ENCODE measurements around the gene VWA8.
"Not testable (repeated sequence)": the region's sequence is repeated elsewhere in the genome, so short reads cannot be mapped to it uniquely, and the experiment has no call there.

Gene VWA8

GRCh38 chr13:41785402-41786172 lies 175.3 kb downstream of the VWA8 start:
- DNase-seq = no peak

- DNase-seq = no peak
Observed at GRCh38 chr13:41782086-41782485, 178.8 kb downstream of the VWA8 start.

GRCh38 chr13:41780715-41781706 lies 179.9 kb downstream of the VWA8 start:
- DNase-seq = no peak

- no peak for DNase-seq
Observed at GRCh38 chr13:41775251-41775650, 185.7 kb downstream of the VWA8 start.

- no peak for DNase-seq
Observed at GRCh38 chr13:41774605-41775218, 186.2 kb downstream of the VWA8 start.

GRCh38 chr13:41767801-41768200 lies 193.1 kb downstream of the VWA8 start:
- DNase-seq = no peak

GRCh38 chr13:41766439-41766838 lies 194.5 kb downstream of the VWA8 start:
- DNase-seq = no peak

GRCh38 chr13:41765813-41766212 lies 195.1 kb downstream of the VWA8 start:
- no peak for DNase-seq

- DNase-seq = no peak
Observed at GRCh38 chr13:41765020-41765419, 195.9 kb downstream of the VWA8 start.

- DNase-seq = no peak
Observed at GRCh38 chr13:41764558-41764957, 196.4 kb downstream of the VWA8 start.

- no peak for DNase-seq
Observed at GRCh38 chr13:41763782-41764181, 197.1 kb downstream of the VWA8 start.

- DNase-seq = no peak
Observed at GRCh38 chr13:41762796-41763195, 198.1 kb downstream of the VWA8 start.

GRCh38 chr13:41756198-41756880 lies 204.6 kb downstream of the VWA8 start:
- DNase-seq = no peak

GRCh38 chr13:41751734-41752445 lies 209.0 kb downstream of the VWA8 start:
- DNase-seq = no peak

- no peak for DNase-seq
Observed at GRCh38 chr13:41751277-41751676, 209.6 kb downstream of the VWA8 start.

- no peak for DNase-seq
Observed at GRCh38 chr13:41746259-41746658, 214.7 kb downstream of the VWA8 start.

- DNase-seq = not testable (repeated sequence)
Observed at GRCh38 chr13:41745496-41745895, 215.4 kb downstream of the VWA8 start.

GRCh38 chr13:41742917-41743552 lies 217.9 kb downstream of the VWA8 start:
- no peak for DNase-seq

- DNase-seq = no peak
Observed at GRCh38 chr13:41740479-41740878, 220.4 kb downstream of the VWA8 start.

GRCh38 chr13:41722684-41723535 lies 238.0 kb downstream of the VWA8 start:
- DNase-seq = no peak
